Liver (tissue), 9 donors: ENCODE data around the gene BAMBI. TPM values are rescaled to one million over a fixed set of nuclear protein-coding genes. Genes with fewer than 3 reads are reported as not detected.

Experiments used
- DNase-seq: peaks from one replicate; pipeline ENCODE4 v3.0.0-alpha.2; 2017; ENCODE audit warnings: low spot score
- H3K27ac ChIP-seq, 2 donors: one replicate each; pipeline ENCODE4 v1.7.0; 2013; ENCODE audit warnings: inconsistent platforms in 2 of 2, low read length in 2 of 2, control low read depth in 1 of 2, low read depth in 1 of 2, mild to moderate bottlenecking in 1 of 2
- H3K27me3 ChIP-seq, 4 donors: one replicate each; pipeline versions ENCODE4 v1.6.1 to v1.7.0; 2013; ENCODE audit warnings: low read length in 3 of 4, inconsistent platforms in 1 of 4, mild to moderate bottlenecking in 1 of 4, moderate library complexity in 1 of 4; ENCODE audit not compliant: control insufficient read depth in 4 of 4, insufficient read depth in 4 of 4
- H3K36me3 ChIP-seq, 4 donors: one replicate each; pipeline versions ENCODE4 v1.6.1 to v1.7.0; 2013; ENCODE audit warnings: low read length in 3 of 4, mild to moderate bottlenecking in 3 of 4, low read depth in 1 of 4, moderate library complexity in 1 of 4; ENCODE audit not compliant: control insufficient read depth in 4 of 4, insufficient read depth in 3 of 4
- H3K4me1 ChIP-seq, 4 donors: one replicate each; pipeline versions ENCODE4 v1.6.1 to v1.7.0; 2013; ENCODE audit warnings: low read length in 3 of 4, mild to moderate bottlenecking in 3 of 4, moderate library complexity in 1 of 4; ENCODE audit not compliant: control insufficient read depth in 4 of 4, insufficient read depth in 4 of 4
- H3K4me3 ChIP-seq, 3 donors: one replicate each; pipeline versions ENCODE4 v1.6.1 to v1.7.0; 2013; ENCODE audit warnings: low read length in 3 of 3, control low read depth in 1 of 3, low read depth in 1 of 3, mild to moderate bottlenecking in 1 of 3
- H3K9ac ChIP-seq, 2 donors: one replicate each; pipeline ENCODE4 v1.7.0; 2013; ENCODE audit warnings: low read length in 2 of 2, mild to moderate bottlenecking in 2 of 2, moderate library complexity in 2 of 2, control low read depth in 1 of 2, low read depth in 1 of 2
- H3K9me3 ChIP-seq, 4 donors: one replicate each; pipeline versions ENCODE4 v1.6.1 to v1.7.0; 2013; ENCODE audit warnings: low read length in 3 of 4; ENCODE audit not compliant: control insufficient read depth in 4 of 4
- ATF3 ChIP-seq: IDR thresholded peaks from 2 replicates; pipeline ENCODE4 v1.6.1; 2016; ENCODE audit warnings: antibody characterized with exemption
- EGR1 ChIP-seq, 2 donors: IDR thresholded peaks; 2 replicates each; pipeline ENCODE4 v1.6.1; 2016 to 2018; ENCODE audit warnings: antibody characterized with exemption in 2 of 2, low read depth in 2 of 2
- FOXA1 ChIP-seq: IDR thresholded peaks from 2 replicates; pipeline ENCODE4 v1.6.1; 2016; ENCODE audit warnings: antibody characterized with exemption
- FOXA2 ChIP-seq: IDR thresholded peaks from 2 replicates; pipeline ENCODE4 v1.6.1; 2016; ENCODE audit warnings: antibody characterized with exemption
- GABPA ChIP-seq, 2 donors: IDR thresholded peaks in 1 of 2; conservative IDR thresholded peaks in 1 of 2; 2 replicates each; pipeline ENCODE4 v1.6.1; 2016; ENCODE audit warnings: antibody characterized with exemption in 2 of 2, mild to moderate bottlenecking in 1 of 2, moderate library complexity in 1 of 2
- HNF4A ChIP-seq, 2 donors: conservative IDR thresholded peaks; 2 replicates each; pipeline ENCODE4 v1.6.1; 2016; ENCODE audit warnings: antibody characterized with exemption in 2 of 2, mild to moderate bottlenecking in 2 of 2
- JUND ChIP-seq, 2 donors: IDR thresholded peaks; 2 replicates each; pipeline ENCODE4 v1.6.1; 2016; ENCODE audit warnings: antibody characterized with exemption in 2 of 2
- NR2F2 ChIP-seq: IDR thresholded peaks from 2 replicates; pipeline ENCODE4 v1.6.1; 2016; ENCODE audit warnings: antibody characterized with exemption
- RAD21 ChIP-seq, 2 donors: IDR thresholded peaks; 2 replicates each; pipeline ENCODE4 v1.6.1; 2016; ENCODE audit warnings: antibody characterized with exemption in 2 of 2, mild to moderate bottlenecking in 2 of 2
- REST ChIP-seq: IDR thresholded peaks from 2 replicates; pipeline ENCODE4 v1.6.1; 2016; ENCODE audit warnings: antibody characterized with exemption, mild to moderate bottlenecking
- RXRA ChIP-seq, 2 donors: IDR thresholded peaks; 2 replicates each; pipeline ENCODE4 v1.6.1; 2017 to 2018; ENCODE audit warnings: antibody characterized with exemption in 2 of 2, mild to moderate bottlenecking in 1 of 2
- SP1 ChIP-seq: IDR thresholded peaks from 2 replicates; pipeline ENCODE4 v1.6.1; 2018; ENCODE audit warnings: antibody characterized with exemption, mild to moderate bottlenecking
- TAF1 ChIP-seq: conservative IDR thresholded peaks from 2 replicates; pipeline ENCODE4 v1.6.1; 2016; ENCODE audit warnings: antibody characterized with exemption, mild to moderate bottlenecking
- YY1 ChIP-seq: IDR thresholded peaks from 2 replicates; pipeline ENCODE4 v1.6.1; 2016; ENCODE audit warnings: antibody characterized with exemption, mild to moderate bottlenecking
- WGBS: extraction: QIAGEN DNeasy Blood & Tissue Kit; methylation state at CpG from one replicate; pipeline ENCODE4 v1.1.7; 2013; 5-methylcytosine and 5-hydroxymethylcytosine counted together
- polyA plus RNA-seq, 2 donors: library from polyadenylated mRNA; stranded (reverse) in 1 of 2; unstranded in 1 of 2; fragments of 200-250 nt in 1 of 2; fragments of >200 nt in 1 of 2; fragmentation: Nextera tagmentation in 1 of 2; extraction: Ambion mirVana in 1 of 2; gene quantifications; one replicate each; pipeline versions ENCODE4 v1.2.1 to v1.2.3, GENCODE V29; 2013 to 2015
- total RNA-seq, 2 donors: library from RNA; depleted of rRNA; stranded (reverse); fragments of >200 nt; gene quantifications; one replicate each; pipeline ENCODE4 v1.2.3, GENCODE V29; 2014
- TF ChIP-seq, protein P1 (sequence below): fragments of 150-350 bp; IDR thresholded peaks from 2 replicates; pipeline ENCODE4 v1.5.1; 2017; ENCODE audit warnings: improper control_type of control experiment, low read depth, low read length; ENCODE audit not compliant: missing input control
- TF ChIP-seq, protein P2 (sequence below): IDR thresholded peaks from 2 replicates; pipeline ENCODE4 v1.6.1; 2016; ENCODE audit warnings: antibody characterized with exemption
- TF ChIP-seq, protein P3 (sequence below): IDR thresholded peaks from 2 replicates; pipeline ENCODE4 v1.6.1; 2016; ENCODE audit warnings: antibody characterized with exemption
- donor health status: healthy.
- donor health status: healthy.
- donor health status: healthy.
- donor health status: healthy.
- donor health status: healthy.

Gene BAMBI
- total and polyA plus RNA-seq, 4 donors: 4.6 to 10.6 (median 5.1) TPM

GRCh38 chr10:28687683-28688001, 10.3 kb downstream of the BAMBI start:
- WGBS: 85% methylated on average over 3 of the region's 3 CpGs
- Histone ChIP-seq H3K9me3 (no peaks in the 10 kb centered on the region), H3K27ac (no peak overlapping the region), H3K27me3 (no peaks in the 10 kb centered on the region), H3K9ac (no peak overlapping the region), H3K4me1 (peaks cover 0 to 10% (median 6%) of the 10 kb centered on the region in 4 donors), H3K4me3 (no peak overlapping the region), H3K36me3 (no peaks in the 10 kb centered on the region)
- DNase-seq: no peak
- no peak for TF ChIP-seq REST
- TF ChIP-seq FOXA1: no peak
- TF ChIP-seq ATF3: no peak
- TF ChIP-seq, protein P1, sequence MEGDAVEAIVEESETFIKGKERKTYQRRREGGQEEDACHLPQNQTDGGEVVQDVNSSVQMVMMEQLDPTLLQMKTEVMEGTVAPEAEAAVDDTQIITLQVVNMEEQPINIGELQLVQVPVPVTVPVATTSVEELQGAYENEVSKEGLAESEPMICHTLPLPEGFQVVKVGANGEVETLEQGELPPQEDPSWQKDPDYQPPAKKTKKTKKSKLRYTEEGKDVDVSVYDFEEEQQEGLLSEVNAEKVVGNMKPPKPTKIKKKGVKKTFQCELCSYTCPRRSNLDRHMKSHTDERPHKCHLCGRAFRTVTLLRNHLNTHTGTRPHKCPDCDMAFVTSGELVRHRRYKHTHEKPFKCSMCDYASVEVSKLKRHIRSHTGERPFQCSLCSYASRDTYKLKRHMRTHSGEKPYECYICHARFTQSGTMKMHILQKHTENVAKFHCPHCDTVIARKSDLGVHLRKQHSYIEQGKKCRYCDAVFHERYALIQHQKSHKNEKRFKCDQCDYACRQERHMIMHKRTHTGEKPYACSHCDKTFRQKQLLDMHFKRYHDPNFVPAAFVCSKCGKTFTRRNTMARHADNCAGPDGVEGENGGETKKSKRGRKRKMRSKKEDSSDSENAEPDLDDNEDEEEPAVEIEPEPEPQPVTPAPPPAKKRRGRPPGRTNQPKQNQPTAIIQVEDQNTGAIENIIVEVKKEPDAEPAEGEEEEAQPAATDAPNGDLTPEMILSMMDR: no peak
- TF ChIP-seq RAD21 (IDR thresholded peaks at IDR 0.05): no peak
- TF ChIP-seq, protein P2, sequence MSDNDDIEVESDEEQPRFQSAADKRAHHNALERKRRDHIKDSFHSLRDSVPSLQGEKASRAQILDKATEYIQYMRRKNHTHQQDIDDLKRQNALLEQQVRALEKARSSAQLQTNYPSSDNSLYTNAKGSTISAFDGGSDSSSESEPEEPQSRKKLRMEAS: no peak
- TF ChIP-seq YY1: no peak
- no peak for TF ChIP-seq NR2F2
- TF ChIP-seq RXRA (IDR thresholded peaks at IDR 0.05): no peak
- TF ChIP-seq HNF4A (conservative IDR thresholded peaks at IDR 0.05): no peak
- no peak for TF ChIP-seq FOXA2
- TF ChIP-seq EGR1 (IDR thresholded peaks at IDR 0.05; ENCODE audit: low read depth in 2 of 2): no peak
- no peak for TF ChIP-seq JUND (IDR thresholded peaks at IDR 0.05)
- TF ChIP-seq, protein P3, sequence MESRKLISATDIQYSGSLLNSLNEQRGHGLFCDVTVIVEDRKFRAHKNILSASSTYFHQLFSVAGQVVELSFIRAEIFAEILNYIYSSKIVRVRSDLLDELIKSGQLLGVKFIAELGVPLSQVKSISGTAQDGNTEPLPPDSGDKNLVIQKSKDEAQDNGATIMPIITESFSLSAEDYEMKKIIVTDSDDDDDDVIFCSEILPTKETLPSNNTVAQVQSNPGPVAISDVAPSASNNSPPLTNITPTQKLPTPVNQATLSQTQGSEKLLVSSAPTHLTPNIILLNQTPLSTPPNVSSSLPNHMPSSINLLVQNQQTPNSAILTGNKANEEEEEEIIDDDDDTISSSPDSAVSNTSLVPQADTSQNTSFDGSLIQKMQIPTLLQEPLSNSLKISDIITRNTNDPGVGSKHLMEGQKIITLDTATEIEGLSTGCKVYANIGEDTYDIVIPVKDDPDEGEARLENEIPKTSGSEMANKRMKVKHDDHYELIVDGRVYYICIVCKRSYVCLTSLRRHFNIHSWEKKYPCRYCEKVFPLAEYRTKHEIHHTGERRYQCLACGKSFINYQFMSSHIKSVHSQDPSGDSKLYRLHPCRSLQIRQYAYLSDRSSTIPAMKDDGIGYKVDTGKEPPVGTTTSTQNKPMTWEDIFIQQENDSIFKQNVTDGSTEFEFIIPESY: no peak
- TF ChIP-seq TAF1: no peak
- no peak for TF ChIP-seq SP1

DNA sequence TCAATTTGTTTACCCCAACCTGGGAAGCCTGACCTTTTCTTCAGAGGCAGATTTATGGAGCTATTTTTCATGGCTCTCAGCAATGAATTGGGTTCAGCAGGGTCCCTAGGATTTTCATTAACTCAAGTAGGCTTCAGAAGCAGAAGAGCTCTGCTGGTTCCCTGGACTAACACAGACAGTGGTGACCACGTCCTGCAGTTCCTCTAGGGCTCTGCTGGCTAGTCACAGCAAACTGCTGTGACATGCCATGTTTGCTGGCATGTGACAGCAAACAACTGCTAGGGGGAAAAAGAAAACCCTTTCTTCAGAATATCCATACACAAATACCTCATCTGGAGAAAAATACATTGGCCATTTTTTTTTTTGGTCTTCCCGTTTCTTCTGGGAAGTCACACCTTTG, 13.2 kb downstream of the BAMBI start:
- Histone ChIP-seq H3K36me3 (no peaks in the 10 kb centered on the region), H3K27ac (no peak overlapping the region), H3K4me3 (no peak overlapping the region), H3K4me1 (peaks cover 0 to 10% (median 6%) of the 10 kb centered on the region in 4 donors), H3K9ac (no peak overlapping the region), H3K9me3 (no peaks in the 10 kb centered on the region), H3K27me3 (no peaks in the 10 kb centered on the region)
- TF ChIP-seq GABPA (IDR thresholded peaks at IDR 0.05 in 1 of 2, conservative IDR thresholded peaks at IDR 0.05 in 1 of 2) (no peak), JUND (IDR thresholded peaks at IDR 0.05) (no peak), REST (no peak), SP1 (no peak), RXRA (IDR thresholded peaks at IDR 0.05) (no peak), ATF3 (no peak), NR2F2 (no peak), RAD21 (IDR thresholded peaks at IDR 0.05) (no peak)
- TF ChIP-seq, protein P2: no peak
- TF ChIP-seq, protein P3: no peak
- WGBS: 83% methylated on average over 2 of the region's 2 CpGs
- no peak for DNase-seq
